HG02610 (cell line): ENCODE data around the gene GABBR2.
"Not testable (repeated sequence)": the region's sequence is repeated elsewhere in the genome, so short reads cannot be mapped to it uniquely, and the experiment has no call there.

Source experiments
- ATAC-seq: cut with Tn5 transposase; IDR thresholded peaks from one replicate; pipeline ENCODE4 v1.9.1; 2021; ENCODE audit warnings: mild to moderate bottlenecking, moderate library complexity; ENCODE audit not compliant: unreplicated experiment

Gene GABBR2

DNA sequence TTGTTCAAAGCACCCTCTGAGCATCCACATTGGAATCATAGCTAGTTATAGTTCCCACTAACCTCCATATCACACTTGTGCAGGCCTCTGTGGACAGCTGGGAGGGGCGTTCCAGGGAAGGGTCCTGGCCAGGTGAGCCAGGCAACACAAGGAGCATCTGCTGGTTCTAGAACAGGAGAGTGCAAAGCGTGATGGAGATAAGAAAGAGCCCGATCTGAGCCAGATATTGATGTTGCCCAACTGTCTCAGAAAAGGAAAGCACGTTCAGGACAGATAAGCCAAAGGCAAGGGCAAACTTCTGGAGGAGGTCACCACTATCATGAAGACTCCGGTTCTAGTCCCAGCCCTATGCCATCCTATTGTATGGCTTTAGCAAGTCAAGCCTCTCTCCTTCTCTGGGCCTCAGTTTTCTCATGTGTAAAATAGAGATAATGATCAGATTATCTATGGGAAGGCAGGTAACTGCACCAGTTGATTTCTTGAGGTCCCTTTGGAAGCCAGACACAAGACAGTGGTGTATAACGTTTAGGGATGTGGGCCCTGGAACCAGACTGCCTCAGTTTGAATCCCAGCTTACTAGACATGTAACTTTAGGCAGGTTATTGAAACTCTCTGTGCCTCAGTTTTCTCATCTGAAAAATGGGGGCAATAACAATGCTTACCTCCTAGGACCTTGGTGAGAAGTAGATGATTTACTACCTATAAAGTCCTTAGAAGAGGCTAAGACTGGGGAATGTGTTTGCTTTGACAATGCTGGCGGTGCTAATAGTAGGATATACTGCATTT is 19.8 kb downstream of the GABBR2 start:
- no peak for ATAC-seq

DNA sequence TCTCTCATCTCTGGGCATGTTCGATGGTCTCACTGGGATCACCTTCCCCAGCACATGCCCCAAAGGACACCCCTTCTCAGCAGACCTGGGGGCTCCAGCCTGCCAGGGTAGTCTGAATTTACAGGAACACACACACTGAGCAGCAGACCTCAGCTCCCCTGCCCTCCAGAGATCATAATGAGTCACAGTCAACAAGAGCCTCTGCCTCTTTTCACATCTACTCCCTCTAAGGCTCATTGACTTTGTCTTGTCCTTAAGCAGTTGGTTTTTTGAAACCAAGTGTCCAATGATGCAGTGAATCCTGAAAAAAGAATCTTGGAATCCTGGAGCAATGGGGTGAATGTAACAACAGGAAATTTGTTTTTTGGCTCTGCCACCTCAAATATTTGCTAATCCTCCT is 20.8 kb downstream of the GABBR2 start:
- ATAC-seq: no peak

DNA sequence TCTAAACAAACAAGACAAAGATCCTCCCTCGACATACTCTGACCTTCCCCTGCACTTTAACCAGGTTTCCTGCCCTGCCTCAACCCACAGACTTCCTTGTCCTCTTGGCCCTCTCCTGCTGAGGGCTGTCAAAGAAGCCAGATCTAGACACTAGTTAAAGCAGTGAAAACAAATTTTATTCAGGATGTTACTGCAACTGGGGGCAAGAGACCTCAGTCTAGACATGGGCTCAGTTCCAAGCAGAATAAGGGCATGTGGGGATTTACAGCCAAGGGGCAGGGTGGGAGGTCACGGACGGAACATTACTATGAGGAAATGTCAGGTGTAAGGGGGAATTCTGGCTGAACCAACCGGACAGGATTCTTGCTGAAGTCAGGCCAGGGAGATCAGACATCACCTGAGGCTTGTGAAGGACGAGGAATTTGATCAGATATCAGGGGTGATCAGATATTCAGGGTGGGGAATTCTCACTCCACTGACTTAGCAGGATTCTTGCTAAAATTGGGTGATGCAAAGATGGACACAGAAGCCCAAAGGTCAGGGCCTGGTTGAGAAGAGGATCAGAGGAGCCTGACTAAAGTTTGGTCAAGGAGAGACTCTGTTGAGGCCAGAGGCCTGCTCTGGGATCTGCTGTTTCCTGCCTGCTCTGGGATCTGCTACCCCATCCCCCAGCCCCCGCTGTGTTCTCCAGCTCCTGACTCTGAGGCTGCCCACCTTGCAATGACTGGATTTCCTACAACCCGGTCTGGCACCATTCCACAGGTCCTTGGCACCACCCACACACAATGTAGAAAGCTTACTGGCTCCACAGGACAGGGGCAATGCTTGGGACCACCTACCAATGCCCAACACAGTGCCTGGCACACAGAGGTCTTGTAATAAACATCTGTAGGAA is 21.5 kb downstream of the GABBR2 start:
- ATAC-seq: no peak

DNA sequence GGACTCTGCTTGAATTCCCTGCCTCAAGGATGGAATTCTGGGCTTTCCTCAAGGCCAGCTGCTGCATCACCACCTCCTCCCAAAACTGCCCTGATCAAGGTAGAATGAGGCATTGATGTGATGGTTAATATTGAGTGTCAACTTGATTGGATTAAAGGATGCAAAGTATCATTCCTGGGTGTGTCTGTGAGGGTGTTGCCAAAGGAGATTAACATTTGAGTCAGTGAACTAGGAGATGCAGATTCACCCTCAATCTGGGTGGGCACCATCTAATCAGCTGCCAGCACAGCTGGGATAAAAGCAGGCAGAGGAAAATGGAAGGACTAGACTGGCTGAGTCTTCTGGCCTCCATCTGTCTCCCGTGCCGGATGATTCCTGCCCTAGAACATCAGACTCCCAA is 23.9 kb downstream of the GABBR2 start:
- ATAC-seq: not testable (repeated sequence)

DNA sequence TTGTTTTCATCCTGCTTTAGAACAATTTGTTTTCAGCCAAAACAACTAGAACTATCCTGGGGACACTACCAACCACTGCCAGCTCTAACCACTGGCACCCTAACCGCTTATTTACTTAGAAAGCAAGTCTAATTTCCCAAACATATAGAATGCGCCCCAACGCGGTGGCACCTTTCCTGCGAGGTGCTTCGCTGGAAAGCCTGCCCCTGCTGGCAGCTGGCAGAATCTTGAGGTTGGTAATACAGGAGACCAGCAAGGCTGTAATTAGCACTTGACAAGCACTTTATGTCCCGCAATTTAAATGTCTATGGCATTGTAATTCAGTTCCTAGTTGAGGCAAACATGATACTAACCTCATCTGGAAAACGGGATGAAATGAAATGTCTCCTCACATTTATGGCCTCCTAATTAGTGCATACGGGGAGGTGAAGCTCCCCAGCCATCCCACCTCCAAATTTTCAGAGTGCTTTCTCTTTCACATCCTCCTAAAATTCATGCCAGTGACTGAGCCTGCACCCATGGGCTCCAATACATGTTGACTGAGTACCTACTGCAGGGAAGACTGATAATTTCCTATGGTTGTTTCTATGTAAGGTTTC is 30.4 kb downstream of the GABBR2 start:
- no peak for ATAC-seq

DNA sequence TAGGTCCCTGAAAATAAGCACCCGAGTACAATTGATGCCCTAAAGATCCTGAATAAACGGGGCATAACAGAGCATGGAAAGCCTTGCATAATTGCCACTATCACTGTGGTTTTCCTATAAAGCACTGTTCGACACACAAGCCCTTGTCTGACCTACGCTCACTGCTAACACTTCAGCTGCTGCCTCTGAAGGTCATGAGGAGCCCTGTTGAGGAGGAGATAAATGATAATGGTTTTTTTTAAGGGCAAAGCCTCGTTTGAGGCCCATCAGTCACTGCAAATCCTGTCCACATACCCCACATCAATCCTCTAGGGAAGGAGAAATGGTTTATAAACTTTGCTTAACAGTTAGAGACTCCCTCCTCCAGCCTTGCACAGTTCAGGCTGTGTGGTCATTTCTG is 35.1 kb downstream of the GABBR2 start:
- ATAC-seq: no peak

DNA sequence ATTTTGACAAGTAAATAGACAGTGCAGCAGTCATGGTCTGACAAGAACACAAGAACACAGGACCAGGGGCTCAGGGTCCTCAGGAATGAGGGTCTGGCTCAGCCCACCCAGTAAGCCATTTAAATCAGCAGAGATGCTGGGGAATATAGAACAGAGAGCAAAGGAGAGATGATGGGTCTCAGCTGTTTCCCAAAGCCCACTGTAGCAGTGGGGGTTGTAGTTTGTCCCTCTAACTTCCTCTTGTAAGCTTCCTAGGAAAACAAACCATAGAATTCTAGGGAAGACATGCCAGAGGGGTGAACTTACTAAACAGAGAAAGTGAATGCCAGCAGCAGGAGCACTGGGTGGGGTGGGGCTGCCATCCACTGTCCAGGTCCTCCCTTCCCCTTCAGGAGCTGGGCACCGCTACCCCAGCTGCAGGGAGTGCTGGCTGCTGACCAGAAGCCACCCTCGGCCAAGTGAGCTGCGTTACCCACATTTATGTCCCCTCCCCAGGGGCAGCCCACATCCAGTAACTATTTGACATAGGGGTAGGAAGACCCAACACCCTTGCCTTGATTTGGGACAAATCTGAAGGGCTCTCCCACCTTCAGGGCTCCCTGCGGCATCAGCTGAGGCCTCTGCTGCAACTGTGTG is 41.6 kb downstream of the GABBR2 start:
- ATAC-seq: no peak

DNA sequence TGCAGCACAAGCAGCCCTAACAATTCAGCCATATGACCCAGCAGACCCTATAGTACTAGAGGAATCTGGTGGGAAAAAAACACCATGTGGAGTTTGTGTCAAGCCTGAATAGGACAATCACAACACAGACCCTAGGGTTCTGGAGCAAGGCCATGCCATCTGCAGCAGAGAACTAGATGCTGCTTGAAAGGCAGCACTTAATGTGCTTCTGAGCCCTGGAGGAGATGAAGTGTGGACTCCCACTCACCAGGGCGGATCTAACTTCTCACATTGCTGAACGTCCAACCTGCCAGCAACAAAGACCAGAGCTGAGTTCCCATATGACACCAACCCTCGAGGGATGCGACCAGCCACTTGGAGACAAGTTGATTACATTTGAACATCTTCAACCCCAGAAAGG is 43.2 kb downstream of the GABBR2 start:
- ATAC-seq: no peak

DNA sequence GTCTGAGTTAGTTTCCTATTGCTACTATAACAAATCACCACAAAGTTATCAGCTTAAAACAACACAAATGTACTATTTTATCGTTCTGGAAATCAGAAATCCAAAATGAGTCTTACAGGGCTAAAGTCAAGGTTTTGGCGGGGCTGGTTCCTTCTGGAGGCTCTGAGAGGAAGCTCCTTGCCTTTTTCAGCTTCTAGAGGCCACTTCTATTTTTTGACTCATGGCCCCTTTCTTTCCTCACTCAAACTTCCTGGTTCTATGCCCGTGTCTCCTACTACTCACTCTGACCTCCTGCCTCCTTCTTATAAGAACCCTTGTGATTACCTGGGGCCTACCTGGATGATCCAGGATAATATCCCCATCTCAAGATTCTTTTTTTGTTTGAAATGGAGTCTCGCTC is 48.2 kb downstream of the GABBR2 start:
- no peak for ATAC-seq

DNA sequence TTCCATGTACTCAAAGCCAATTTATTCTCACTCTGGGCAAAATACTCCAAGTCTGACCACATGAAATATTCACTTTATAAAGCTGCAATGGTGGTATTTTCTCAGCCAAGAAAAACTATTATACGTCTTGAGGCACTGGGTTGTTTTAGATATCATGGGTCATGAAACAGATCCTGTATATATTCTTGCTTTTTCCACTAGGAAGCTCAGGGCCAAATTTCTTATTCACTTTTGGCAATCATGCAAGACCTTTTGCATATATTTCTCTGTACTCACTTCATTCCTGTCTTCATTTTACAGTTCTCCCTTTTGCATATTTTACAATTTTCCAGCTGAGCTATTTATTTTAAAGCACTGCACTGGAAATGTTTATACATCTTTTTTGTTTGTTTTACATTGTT is 49.8 kb downstream of the GABBR2 start:
- no peak for ATAC-seq

DNA sequence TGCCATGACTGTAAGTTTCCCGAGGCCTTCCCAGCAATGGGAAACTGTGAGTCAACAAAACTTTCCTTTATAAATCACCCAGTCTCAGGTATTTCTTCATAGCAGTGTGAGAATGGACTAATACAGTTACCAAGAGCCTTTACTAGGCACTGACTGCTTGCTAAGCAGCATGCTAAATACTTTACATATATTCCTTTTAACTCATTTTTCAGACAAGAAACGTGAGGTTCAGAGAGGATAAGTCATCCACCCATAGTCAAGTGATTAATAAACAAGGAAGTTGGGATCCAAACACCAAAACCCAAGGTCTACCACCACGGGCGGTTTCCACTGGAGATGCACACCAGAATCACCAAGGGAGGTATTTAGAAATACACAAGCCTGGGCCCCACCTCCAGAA is 50.8 kb downstream of the GABBR2 start:
- no peak for ATAC-seq

DNA sequence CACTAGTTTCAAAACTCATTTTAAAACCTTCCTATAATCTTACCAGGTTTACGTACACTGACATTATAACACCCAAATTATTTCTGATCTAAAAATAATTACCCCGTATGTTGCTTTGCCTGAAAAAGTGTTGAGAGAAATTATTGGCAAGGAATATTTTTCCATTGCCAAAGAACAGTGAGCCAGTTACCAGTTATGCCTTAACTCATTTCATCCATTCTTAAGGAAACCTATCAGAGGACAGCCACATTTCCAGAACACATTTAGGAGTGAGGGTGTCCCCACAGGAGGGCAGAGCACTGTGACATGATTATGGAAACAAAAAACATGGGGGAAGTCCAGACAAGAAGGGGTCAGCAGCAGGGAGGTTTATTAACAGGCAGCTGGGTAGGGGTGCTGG is 52.2 kb downstream of the GABBR2 start:
- ATAC-seq: no peak

DNA sequence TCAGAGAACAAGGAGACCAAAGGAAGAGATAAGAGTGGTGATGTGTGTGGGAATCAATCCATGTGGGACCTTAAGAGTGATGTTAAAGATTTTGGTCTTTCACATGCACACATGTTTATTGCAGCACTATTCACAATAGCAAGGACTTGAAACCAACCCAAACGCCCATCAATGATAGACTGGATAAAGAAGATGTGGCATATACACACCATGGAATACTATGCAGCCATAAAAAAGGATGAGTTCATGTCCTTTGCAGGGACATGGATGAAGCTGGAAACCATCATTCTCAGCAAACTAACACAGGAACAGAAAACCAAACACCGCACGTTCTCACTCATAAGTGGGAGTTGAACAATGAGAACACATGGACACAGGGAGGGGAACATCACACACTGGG is 53.3 kb downstream of the GABBR2 start:
- ATAC-seq: not testable (repeated sequence)

DNA sequence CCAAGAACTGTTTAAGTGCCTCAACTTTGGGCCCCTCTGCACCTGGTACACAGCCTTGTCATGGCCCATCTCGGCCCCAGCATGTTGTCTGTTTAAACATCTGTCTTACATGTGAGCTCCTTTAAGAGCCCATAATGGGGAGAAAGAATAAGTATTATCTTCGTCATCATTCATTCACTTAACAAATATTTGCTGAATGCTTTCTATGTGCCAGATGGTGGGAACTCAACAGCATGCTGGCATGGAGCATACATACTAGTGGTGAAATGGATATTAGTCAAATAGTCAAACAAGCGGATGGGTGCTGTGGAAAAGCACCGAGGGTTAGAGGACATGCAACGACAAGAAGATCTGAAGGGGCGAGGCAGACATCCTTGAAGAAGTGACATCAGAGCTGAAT is 54.5 kb downstream of the GABBR2 start:
- no peak for ATAC-seq

DNA sequence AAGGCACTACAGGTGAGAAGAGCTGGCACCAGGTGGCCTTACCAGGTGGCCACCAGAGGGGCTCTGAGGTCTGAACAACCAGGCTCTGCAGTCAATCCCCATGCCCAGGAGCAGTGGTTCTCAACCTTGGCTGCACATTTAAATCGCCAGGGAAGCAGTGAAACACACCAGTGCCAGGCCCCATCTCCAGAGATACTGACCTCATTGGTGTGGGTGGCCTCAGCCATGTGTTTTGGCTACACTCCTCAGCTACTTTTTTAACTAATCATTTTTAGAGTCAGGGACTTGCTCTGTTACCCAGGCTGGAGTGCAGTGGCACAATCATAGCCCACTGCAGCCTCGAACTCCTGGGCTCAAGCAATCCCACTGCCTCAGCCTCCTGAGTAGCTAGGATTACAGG is 56.0 kb downstream of the GABBR2 start:
- ATAC-seq: no peak

DNA sequence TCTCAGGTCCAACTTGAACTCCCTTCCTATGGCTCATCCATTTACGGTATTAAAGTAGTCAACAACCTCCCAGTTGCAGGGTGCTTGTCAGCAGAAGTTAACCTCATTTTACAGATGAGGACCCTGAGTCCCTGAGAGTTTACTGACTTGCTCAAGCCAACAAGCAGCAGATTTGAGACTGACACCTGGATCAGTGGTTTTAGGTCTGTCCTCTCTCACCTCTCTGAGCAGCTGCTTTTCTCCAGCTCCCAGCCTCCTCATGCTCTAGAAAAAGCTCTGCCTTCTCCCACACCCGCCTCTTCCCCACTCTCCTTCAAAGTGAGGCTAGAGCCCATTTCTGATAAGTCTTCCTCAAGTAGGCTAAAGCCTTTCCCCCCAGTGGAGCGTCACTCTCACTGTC is 56.4 kb downstream of the GABBR2 start:
- ATAC-seq: no peak

DNA sequence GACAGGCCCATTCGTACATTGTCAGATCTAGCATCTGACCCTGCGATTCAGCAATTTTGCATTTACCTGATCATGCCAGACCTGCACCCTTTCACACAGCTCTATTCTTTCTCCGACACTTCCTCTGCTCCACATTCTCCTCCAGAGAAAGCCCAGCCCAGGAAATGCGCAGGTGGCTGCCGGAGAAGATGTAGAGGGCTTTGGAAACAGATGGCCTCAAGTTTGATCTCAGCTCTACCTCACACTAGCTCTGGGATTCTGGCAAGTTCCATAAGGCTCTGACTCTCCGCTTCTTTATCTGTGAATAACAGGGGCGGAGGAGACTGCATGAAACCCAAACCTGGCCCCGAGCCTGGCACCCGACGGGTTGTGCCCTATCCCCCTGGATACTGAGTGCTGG is 61.5 kb downstream of the GABBR2 start:
- ATAC-seq: no peak

DNA sequence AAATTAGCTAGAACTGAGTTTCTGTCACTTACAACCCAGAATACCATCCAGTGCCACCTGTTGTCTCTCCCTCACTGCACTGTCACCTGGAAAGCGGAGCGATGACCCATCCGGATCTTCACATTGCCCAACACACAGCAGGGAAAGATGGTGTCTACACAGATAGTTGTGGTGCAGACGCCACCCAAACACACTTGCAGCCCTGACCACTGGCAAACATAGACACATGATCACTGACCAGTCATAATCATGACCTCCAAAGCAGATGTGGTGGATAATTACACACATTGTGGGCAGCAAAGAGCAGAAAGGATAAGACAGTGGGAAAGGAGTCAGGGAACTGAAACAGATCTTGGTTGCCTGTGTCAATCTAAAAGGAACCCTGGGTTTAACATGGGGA is 64.7 kb downstream of the GABBR2 start:
- ATAC-seq: no peak

DNA sequence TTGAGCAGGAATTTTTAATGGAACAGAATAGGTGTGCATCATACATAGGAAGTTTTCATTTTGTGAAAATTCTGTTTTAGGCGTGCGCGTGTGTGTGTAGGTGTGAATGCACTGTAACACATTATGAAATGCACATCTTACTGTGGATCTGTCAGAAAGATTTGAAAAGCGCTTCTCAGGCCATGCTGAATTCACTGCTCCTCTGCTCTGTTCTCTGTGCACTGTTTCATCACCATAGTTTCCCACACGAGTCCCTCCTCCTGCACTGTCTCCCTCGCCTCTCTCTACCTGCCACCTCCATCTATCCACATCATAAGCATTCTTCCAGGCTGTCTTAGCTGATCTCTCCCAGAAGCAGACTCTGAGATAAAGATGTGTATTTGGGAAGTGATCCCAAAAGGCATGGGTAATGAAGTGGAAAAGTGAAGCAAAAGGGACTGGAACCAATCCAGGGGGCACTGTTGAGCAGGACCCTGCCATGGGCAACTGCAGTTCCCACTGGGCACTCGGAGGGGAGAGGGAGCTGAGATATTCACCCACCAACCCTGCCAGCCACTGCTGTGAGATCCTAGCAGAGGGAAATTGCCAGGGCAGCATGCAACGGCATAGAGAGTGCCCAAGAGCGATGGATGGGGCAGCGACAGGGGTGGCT is 65.9 kb downstream of the GABBR2 start:
- no peak for ATAC-seq

DNA sequence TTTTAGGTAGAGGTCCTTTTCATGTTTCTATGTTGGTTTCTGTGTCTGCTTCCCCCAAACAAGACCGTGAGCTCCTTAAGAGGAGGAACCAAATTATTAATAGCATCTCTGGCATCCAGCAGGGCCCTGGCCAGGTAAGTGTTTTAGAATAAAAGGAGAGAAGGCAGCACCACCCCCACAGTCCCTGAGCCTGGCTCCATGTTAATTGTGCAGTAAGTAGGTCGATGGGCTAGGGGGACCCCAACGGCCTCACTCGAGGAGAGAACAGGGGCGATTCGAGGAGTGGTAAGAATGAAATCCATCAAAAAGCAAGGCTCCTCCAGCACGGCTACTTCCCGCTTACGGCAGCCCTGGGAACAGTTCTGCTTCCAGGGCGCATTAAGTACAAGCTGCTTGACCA is 67.0 kb downstream of the GABBR2 start:
- no peak for ATAC-seq

DNA sequence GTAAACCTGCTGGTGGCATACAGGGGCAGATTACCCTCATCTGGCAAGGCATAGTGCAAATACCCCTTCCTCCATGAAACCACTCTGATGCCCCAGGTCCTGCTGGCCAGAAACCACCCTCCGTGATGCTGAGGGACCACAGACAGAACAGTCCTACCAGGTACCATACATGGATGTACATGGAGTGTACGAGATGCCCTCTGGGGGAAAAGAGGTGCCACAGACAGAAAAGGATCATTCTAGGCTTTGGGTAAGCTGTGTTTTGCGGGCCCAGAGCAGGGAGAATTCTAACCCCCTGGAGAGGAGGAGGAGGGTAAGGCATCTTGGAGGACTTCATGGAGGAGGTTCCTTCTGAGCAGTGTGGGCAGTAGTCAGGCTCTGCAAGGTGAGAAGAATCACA is 68.3 kb downstream of the GABBR2 start:
- ATAC-seq: no peak
